ENCODE data around the gene MIX23. TPM values are rescaled to one million over a fixed set of nuclear protein-coding genes. Genes with fewer than 3 reads are reported as not detected.

The MIX23 gene
- polyA plus RNA-seq, 3 donors: 3.9 to 8.2 (median 5.2) TPM

DNA sequence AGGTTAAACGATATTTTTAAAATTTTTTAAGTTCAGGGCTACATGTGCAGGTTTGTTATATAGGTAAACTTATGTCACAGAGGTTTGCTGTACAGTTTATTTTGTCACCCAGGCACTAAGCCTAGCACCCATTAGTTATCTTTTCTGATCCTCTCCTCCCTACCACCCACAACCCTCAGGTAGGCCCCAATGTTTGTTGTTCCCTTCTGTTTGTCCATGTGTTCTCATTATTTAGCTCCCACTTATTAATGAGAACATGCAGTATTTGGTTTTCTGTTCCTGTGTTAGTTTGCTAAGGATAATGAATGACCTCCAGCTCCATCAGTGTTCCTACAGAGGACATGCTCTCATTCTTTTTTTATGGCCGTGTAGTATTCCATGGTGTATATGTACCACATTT lies 15.9 kb upstream of the MIX23 start:
- Histone ChIP-seq H3K4me3 (replicated peaks in 1 of 3; ENCODE audit: low read depth in 2 of 3, low read length in 3 of 3) (no peak overlapping the region), H3K9me3 (replicated peaks in 1 of 2; ENCODE audit: control insufficient read depth in 1 of 2, insufficient read depth in 1 of 2, low read length in 2 of 2) (no peaks in the 10 kb centered on the region), H3K9ac (ENCODE audit: insufficient read depth, low read length, poor library complexity, severe bottlenecking) (no peak overlapping the region), H3K79me2 (ENCODE audit: insufficient read depth, low read length) (no peaks in the 10 kb centered on the region), H3K27ac (ENCODE audit: low read depth in 1 of 2, low read length in 2 of 2) (no peak overlapping the region), H3K4me1 (ENCODE audit: control insufficient read depth in 1 of 2, insufficient read depth in 2 of 2, low read length in 2 of 2) (peaks cover 0 to 4% of the 10 kb centered on the region in 2 donors), H3K36me3 (replicated peaks in 1 of 2; ENCODE audit: control insufficient read depth in 1 of 2, insufficient read depth in 2 of 2, low read length in 2 of 2) (peaks cover 0 to 8% of the 10 kb centered on the region in 2 donors), H2AFZ (ENCODE audit: insufficient read depth, low read depth, low read length, poor library complexity, severe bottlenecking) (no peak overlapping the region), H4K20me1 (ENCODE audit: insufficient read depth, low read length) (no peaks in the 10 kb centered on the region), H3K27me3 (ENCODE audit: control insufficient read depth in 2 of 2, insufficient read depth in 2 of 2, low read length in 2 of 2) (no peaks in the 10 kb centered on the region), H3K4me2 (replicated peaks; ENCODE audit: extremely low read depth, low read length, poor library complexity, severe bottlenecking) (no peak overlapping the region)
- H3K4me3 Mint-ChIP-seq: no peak overlapping the region
- H3K9me3 Mint-ChIP-seq: peaks cover 0 to 4% (median 0%) of the 10 kb centered on the region in 7 donors
- whole genome bisulfite sequencing (ENCODE audit: insufficient coverage): no CpG with 5 or more reads among the region's 2 CpGs
- peaks cover 0 to 2% (median 0%) of the 10 kb centered on the region in 3 donors for H3K27me3 Mint-ChIP-seq (ENCODE audit: low read depth in 3 of 3)
- intact Hi-C loops (cut with micrococcal nuclease): no loop called here
- no peak for DNase-seq
- H3K36me3 Mint-ChIP-seq: peaks cover 10 to 12% of the 10 kb centered on the region in 2 donors
- no peak overlapping the region for H3K27ac Mint-ChIP-seq
- no peak for TF ChIP-seq CTCF (IDR thresholded peaks at IDR 0.05)
- peaks cover 14% of the 10 kb centered on the region for H3K4me1 Mint-ChIP-seq

- Histone ChIP-seq H3K4me1 (ENCODE audit: control insufficient read depth in 1 of 2, insufficient read depth in 2 of 2, low read length in 2 of 2) (peaks cover 0 to 4% of the 10 kb centered on the region in 2 donors), H3K9me3 (replicated peaks in 1 of 2; ENCODE audit: control insufficient read depth in 1 of 2, insufficient read depth in 1 of 2, low read length in 2 of 2) (no peaks in the 10 kb centered on the region), H3K27me3 (ENCODE audit: control insufficient read depth in 2 of 2, insufficient read depth in 2 of 2, low read length in 2 of 2) (no peaks in the 10 kb centered on the region), H3K79me2 (ENCODE audit: insufficient read depth, low read length) (no peaks in the 10 kb centered on the region), H3K4me2 (replicated peaks; ENCODE audit: extremely low read depth, low read length, poor library complexity, severe bottlenecking) (no peak overlapping the region), H2AFZ (ENCODE audit: insufficient read depth, low read depth, low read length, poor library complexity, severe bottlenecking) (no peak overlapping the region), H3K9ac (ENCODE audit: insufficient read depth, low read length, poor library complexity, severe bottlenecking) (no peak overlapping the region), H3K36me3 (replicated peaks in 1 of 2; ENCODE audit: control insufficient read depth in 1 of 2, insufficient read depth in 2 of 2, low read length in 2 of 2) (no peaks in the 10 kb centered on the region), H3K27ac (ENCODE audit: low read depth in 1 of 2, low read length in 2 of 2) (no peak overlapping the region), H4K20me1 (ENCODE audit: insufficient read depth, low read length) (no peaks in the 10 kb centered on the region), H3K4me3 (replicated peaks in 1 of 3; ENCODE audit: low read depth in 2 of 3, low read length in 3 of 3) (no peak overlapping the region)
- intact Hi-C loops (cut with micrococcal nuclease): no loop called here
- DNase-seq: no peak
- no peaks in the 10 kb centered on the region for H3K27me3 Mint-ChIP-seq (ENCODE audit: low read depth in 3 of 3)
- H3K4me1 Mint-ChIP-seq: peaks cover 10% of the 10 kb centered on the region
- H3K4me3 Mint-ChIP-seq: no peak overlapping the region
- H3K9me3 Mint-ChIP-seq: peaks cover 0 to 4% (median 0%) of the 10 kb centered on the region in 7 donors
- H3K27ac Mint-ChIP-seq: no peak overlapping the region
- WGBS (ENCODE audit: insufficient coverage): no CpG with 5 or more reads among the region's 1 CpG
- H3K36me3 Mint-ChIP-seq: no peaks in the 10 kb centered on the region
- TF ChIP-seq CTCF (IDR thresholded peaks at IDR 0.05): no peak
Measured at GRCh38 chr3:122397201-122397600, 14.2 kb upstream of the MIX23 start.

Data from CD14-positive monocyte (primary cell).